Measurements from ENCODE around the gene SHPK.
"Not testable (repeated sequence)": the region's sequence is repeated elsewhere in the genome, so short reads cannot be mapped to it uniquely, and the experiment has no call there.

The SHPK gene

GRCh38 chr17:3585826-3586225 is 50.2 kb downstream of the SHPK start:
- DNase-seq: no peak

DNA sequence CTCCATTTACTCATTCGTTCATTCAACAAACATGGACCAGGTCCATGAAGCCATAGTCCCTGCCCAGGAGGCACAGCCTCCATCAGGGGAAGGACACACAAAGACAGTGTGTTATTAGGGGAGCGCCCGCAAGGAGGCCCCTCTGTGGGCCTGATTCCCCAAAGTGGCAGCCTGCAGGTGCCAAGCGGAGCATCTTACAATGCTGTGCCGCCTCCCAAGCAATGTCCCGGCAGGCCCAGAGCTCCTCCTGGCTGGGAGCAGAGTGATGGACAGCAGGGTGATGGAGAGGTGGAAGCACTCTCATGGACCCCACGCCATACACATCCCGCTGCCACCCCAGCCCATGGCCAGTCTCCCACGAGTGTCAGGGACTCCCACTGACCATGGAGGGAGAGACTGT is 52.6 kb downstream of the SHPK start:
- no peak for DNase-seq

DNA sequence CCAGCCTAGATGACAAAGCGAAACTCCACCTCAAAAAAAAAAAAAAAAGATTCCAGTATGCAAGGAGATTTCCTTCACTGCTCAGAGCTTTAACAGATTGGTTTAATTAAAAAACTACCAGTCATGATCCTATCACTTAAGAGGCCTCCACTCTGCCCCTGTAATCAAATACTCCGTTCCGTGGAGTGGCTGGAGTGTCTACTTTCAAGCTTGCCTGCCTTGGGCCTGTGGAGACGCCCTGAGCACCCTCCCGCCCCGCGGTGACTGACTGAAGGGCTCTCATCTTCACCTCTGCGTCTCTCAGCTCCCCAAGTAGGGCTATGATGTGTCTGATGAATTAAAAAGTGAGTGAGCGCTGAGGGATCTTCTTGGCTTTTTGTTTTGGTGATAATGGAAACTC is 53.1 kb downstream of the SHPK start:
- no peak for DNase-seq

- DNase-seq: not testable (repeated sequence)
Observed at GRCh38 chr17:3578667-3579066, 57.4 kb downstream of the SHPK start.

GRCh38 chr17:3576970-3577369 is 59.1 kb downstream of the SHPK start:
- no peak for DNase-seq

DNA sequence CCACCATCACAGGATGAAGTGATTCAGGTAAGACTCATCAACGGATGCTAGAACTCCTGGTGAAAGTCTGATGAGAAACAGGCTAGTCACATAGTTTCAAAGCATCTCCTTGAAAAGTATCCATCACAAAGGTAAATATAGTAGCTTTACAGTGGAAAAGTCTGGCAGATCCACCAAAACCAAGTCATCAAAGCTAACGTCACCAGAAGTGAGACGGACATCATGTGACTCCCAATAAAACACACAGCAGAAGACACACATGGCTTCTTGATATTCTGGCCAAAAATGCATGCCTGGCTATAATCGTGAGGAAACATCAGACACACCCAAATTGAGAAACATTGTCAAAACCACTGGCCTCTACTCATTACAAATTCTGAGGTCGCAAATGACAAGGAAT is 60.5 kb downstream of the SHPK start:
- DNase-seq: no peak

DNA sequence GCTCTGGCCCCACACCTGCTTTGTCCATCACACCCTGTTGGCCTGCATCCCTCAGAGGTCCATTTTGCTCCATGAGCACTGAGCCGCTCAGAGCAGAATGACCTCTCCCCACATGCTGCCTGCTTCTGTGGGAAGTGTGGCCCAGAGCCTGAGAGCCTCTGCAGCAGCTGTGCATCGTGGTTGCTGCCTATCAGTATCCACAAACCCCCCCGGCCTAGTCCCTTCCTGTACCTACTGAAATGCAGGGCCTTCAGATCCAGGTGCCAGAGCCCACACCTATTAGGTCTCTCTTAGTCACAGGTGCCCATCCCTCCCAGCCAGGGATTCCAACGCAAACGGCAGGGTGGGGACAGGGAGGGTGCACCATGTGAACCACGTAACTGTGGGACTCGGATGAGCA is 61.8 kb downstream of the SHPK start:
- no peak for DNase-seq

GRCh38 chr17:3573246-3574100 is 62.6 kb downstream of the SHPK start:
- no peak for DNase-seq

- DNase-seq: no peak
Observed at GRCh38 chr17:3572231-3572630, 63.8 kb downstream of the SHPK start.

- no peak for DNase-seq
Observed at GRCh38 chr17:3571043-3571900, 64.8 kb downstream of the SHPK start.

GRCh38 chr17:3569534-3570137 is 66.4 kb downstream of the SHPK start:
- DNase-seq: no peak

- DNase-seq: no peak
Observed at GRCh38 chr17:3566551-3566950, 69.5 kb downstream of the SHPK start.

- DNase-seq: no peak
Observed at GRCh38 chr17:3565143-3565542, 70.9 kb downstream of the SHPK start.

DNA sequence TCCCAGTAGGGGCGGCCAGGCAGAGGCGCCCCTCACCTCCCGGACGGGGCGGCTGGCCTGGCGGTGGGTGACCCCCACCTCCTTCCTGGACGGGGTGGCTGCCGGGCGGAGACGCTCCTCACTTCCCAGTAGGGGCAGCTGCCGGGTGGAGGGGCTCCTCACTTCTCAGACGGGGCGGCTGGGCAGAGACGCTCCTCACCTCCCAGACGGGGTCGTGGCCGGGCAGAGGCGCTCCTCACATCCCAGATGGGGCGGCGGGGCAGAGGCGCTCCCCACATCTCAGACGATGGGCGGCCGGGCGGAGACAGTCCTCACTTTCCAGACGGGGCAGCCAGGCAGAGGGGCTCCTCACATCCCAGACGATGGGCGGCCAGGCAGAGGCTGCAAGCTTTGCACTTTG is 71.8 kb downstream of the SHPK start:
- DNase-seq: not testable (repeated sequence)

- no peak for DNase-seq
Observed at GRCh38 chr17:3559270-3559645, 76.8 kb downstream of the SHPK start.

DNA sequence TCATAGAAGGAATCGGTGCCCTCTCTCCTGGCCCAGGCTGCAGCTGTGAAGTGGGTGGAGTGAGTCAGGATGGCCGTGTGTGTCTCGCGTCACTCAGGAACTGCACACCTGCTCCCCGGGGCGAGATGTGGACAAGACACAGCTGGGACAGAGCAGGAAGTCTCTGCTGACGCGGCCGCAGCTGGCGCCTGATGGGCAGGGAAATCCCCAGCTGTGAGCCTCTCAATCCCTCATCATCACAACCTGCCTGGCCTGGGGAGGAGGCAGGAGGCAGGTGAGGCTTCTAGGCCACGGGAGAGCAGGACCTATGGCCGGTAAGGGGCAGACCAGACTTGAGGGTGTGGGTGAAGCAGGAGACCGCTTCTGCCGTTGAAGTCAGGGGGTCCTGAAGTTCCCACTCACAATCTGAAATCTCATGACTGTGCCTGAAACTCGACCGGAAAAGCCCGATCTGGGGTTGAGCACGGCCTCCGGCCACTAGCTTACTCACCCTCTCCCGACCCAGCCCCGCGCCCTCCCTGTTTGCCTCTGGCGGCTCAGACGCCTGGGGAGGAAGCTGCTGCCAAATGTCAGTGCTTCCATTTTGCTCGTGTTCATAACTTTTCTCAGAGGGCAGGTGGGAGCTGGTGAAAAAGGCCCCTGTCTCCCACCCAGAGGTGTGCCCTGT is 77.3 kb downstream of the SHPK start:
- DNase-seq: peak; percentile 95

Measured in SHP77 (cell line).